GM19043 (cell line): Measurements from ENCODE around the gene RBBP8NL.
"Not testable (repeated sequence)": the region's sequence is repeated elsewhere in the genome, so short reads cannot be mapped to it uniquely, and the experiment has no call there.

Experiments
- ATAC-seq: cut with Tn5 transposase; IDR thresholded peaks from one replicate; pipeline ENCODE4 v1.9.1; 2021; ENCODE audit warnings: low read depth; ENCODE audit not compliant: unreplicated experiment

RBBP8NL gene

DNA sequence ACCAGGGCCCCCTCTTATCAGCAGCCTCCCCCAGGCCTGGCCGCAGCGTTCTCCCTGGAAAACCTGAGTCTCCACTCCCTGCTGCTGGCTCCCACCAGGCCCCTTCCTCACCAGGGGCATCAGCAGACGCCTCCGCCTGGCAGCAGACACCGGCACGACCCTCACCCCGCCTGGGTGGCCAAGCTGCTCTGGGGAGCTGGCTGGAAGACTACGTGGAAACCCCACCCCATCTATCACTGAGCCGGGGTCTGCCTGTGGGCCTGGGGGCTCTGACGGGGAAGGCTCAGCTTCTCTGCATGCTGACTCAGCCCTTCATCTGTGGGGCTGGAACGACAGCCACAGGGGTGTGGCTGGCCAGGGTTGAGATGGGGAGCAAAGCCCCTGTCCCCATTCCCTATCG, 19.1 kb upstream of the RBBP8NL start:
- no peak for ATAC-seq

DNA sequence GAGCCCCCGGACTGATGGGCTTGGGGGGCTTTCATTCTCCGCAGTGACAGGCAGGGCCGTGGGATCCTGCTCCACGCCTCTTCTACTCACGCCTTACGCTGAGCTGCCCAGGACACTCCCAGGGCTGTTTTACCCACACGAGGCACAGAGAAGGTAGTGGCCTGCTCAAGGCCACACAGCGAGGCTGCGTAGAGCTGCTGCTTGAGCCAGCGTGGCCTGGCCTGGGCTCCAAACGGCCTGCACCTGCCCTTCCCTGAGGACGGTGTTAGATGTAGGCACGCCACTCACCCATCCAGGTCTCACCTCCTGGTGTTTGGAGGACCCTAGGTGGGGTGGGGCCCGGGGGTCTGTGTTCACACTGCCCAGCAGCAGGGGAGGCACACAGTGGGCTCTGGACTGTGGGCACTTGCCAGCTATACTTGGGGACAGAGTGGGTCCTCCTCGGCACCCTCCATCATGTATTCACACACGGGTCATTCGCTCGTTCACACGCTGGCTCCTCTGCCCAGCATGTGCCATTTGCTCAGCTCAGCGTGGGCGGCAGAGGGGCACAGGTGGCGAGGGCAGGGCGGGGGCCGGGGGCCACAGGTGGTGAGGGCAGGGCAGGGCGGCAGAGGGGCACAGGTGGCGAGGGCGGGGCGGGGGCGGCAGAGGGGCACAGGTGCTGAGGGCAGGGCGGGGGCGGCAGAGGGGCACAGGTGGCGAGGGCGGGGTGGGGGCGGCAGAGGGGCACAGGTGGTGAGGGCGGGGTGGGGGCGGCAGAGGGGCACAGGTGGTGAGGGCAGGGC, 18.4 kb upstream of the RBBP8NL start:
- no peak for ATAC-seq

DNA sequence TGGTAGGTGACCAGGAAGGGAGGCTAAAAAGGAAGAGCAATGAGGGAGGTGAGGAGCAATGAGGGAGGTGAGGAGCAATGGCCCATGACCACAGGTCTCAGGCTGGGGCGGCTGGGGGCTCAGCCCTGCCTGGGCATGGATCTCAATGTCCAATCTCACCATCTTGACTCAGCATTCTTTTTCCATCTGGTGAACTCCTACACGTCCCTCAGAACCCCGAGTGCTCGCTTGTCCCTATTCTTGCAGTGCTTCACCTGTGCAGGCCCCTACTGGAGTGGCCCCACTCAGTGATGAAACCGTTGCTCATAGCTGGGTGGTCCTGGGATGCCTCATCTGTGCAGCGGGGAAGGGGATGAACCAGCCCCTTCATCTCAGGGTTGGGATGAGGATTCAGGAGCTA, 16.9 kb upstream of the RBBP8NL start:
- ATAC-seq = no peak

DNA sequence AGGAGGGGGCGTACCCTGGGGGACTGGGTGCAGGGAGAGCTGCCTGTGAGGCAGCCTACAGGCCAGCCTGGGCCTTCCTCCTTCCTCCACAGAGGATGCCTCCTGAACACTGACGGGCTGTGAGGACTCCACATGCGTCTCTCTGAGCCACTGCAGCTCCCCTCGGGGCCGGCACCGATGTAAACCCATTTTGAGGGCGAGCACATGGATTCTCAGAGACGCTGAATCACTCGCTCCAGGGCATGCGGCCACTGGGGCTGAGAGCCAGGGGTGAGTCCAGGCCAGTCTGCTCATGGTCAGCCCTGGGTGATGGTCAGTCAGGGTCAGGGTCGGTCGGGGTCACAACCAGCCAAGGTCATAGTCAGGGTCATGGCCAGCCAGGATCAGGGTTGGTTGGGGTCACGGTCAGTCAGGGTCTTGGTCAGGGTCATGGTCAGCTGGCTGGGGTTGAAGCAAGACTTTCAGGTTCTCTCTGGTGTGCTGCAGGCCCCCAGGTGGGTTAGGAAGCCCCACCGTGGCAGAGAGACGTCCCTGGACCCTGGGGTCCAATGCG, 14.7 kb upstream of the RBBP8NL start:
- ATAC-seq = no peak

DNA sequence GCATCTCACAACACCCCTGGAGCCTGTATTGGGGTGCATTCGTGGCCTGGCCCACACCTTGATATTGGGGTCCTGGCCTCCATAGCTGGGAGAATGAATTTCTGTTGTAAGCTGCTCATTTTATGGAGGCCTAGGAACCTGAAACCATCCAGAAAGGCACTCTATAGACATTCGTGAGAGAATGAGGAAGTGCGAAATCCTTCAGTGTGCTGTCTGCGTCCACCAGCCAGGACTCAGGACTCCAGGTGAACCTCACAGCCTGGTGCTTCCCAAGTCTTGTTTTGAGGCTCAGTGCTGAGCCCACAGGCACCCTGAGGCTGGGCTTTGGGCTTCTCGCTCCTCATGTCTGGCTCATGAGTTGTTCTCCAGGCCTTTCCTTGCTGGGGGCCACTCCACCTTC, 11.9 kb upstream of the RBBP8NL start:
- ATAC-seq = no peak

DNA sequence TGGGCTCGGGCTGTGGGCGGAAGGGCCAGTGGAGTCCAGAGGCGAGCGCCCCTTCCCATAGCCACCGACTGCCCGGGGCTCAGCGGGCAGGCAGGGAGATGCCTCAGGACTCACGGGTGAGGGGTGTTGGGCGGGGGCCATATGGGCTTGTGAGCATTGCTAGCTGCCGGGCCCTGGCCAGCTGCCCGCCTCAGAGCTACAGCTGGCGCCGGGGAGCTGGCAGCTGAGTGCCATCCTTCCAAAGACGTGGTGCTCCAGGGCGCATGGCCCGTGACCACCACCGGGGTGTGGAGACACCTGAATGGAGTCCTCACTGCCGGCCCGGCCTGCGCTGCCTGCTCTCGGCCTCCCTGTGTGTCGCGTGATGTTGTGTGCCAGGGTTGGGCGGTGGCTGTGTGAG, 10.6 kb upstream of the RBBP8NL start:
- ATAC-seq = no peak

DNA sequence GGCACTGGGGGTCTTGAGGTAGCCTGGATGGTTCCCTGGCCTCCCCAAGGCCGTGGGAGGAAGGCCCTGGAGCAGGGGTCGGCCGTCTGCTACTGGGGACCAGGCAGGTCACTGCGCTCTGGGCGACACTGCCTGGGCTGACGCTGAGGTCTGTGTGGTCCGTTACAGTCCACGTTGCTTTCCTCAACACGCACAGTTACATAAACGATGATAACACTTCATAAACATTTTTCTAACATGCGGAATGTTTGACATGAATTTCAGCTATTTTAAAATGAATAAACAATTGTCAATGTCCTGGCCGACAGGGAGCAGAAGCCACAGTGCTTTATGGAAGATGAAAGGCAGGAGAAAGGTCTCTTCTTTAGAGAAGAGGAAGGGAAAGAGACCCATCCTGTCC, 10.2 kb upstream of the RBBP8NL start:
- ATAC-seq = no peak

DNA sequence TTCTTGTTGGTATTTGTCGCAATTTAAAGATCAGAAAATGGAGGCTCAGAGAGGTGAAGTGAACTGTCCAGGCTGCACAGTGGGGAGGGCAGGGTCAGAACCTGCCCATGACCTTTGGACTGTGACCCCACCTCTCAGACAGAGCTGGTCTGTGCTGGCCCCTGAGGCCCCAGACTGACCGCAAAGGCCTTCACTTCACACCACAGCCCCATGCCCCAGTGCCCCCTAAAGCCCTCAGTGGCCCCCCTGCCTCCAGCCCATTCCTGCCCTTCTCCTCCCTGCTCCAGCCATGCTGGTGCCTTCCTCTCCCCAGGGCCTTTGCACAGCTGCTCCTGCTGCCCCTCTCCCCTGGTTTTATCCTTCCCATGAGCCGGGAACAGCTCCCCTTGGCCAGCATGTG, 9.4 kb upstream of the RBBP8NL start:
- no peak for ATAC-seq

DNA sequence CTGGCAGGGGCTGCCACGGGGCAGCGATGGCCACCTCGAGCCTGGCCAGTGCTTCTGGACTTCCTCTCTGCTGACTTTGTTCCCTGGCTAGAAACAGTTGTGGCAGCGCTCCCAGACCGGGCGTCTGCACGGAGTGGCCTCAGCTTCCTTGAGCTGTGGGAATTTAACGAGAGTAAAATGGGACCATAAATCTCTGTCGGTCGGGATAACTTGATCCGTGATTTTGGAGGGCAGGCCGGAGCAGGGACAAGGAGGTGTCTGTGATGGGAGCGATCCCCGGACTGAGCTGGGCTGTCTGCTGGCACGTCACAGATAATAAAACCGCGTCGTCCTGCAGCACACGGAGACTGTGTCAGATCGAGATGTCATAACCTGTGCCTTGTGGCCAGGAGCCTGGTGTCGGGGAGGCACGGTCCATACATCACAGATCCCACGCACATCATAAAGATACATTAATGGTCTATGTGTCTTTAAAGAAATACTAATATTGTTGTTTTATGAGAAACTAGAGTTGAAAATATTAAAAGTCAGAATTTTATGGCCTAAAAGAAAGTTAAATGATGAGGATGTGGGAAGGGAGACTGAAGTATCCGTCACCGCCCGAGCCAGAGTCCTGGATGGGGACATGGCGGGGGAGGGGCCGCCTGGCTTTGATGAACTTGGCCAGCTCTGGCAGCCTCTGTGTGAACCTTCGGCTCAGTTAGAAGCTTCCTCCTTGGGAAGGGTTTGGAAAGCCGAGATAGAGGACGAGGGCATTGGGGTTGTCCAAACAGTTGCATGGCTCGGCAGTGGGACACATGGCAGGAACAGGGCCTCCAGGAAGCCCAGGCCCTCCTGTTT, 6.5 kb upstream of the RBBP8NL start:
- no peak for ATAC-seq

DNA sequence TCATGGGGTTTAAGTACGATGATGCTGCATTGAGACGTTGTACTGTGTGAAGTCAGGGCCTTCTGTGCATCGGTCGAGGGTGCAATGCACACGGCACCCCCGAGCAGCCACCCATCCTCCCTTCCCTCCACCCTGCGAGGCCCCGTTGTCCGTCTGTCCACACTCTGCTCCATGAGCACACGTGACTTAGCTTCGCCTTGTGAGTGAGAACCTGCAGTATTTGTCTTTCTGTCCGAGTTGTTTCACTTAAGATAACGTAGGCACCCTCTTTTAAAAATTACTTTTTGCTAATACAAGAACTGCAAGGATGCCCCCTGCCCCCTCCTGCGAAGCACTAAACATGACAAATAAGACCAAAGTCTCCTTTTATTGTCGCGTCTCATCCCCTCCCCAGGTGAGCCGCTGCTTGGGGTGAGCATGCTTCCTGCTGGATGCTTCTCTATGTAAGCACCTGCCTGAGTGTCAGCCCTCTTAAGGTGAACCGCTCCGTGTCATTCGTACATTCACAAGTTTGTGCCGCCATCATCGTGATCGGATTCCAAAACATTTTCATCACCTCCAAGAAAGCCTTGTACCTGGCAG, 3.6 kb upstream of the RBBP8NL start:
- no peak for ATAC-seq

DNA sequence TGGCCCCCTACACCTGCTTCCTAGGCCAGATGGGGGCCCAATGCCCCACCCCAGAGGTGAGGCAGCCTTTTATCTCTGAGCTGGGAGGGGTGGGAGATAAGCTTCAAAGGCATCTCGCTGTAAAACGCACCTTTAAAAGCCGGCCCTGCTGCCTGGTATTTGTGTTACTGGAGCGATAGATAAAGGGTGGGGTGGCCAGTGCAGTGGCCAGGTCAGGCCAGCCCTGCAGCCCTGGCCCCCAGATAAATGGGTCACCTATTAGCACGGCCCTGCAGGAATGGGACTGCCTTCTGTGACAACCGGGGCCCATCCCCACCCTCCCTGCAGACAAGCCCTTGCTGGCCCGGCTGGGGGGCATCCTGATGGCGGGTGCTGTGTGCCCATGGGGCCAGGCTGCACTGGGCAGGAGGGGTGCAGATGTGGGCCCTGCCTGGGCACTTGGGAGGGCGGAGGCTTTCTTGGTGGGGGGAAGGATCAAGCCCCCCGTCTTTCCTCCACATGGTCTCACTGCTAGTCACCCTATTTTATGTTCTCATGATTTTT, 3.0 kb upstream of the RBBP8NL start:
- ATAC-seq = no peak

DNA sequence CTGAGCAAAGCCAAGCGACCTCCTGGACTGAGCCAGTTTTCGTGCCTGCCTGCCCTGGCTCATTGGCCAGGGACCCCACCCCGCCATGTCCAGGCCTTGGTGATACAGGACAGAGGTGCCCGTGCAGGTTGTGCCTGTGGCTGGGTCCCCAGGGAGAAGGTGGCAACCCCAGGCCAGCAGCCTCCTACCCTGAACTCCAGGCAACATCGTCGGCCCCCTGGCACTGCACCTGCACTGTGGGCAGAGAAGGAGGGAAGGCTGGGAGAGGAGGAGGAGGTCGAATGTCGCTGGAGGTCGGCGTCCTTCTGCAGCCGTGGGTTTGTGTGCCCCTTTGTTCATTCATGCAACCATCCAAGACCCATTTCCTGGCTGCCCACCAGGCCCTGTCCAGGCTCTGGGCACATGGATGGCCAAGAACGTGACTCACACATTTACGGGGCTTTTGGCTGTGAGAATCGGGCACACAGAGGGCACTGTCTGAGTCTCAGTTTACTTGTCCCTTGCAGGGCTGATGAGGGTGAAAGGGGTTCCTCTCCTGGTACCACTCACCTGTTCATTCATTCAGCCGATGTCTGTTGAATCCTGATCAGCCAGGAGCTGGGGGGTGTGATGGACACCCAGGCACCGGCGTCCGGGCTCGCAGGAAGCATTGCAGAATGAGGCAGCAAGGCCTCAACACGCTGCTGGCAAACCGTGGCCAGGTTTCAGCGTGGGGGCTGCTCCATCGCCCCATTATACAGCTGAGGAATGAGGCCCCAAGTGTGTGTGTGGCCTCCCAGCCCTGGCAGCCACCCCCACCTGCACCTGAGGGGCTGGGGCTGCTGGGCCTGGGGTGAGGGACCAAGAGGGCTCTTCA, 2.3 kb upstream of the RBBP8NL start:
- no peak for ATAC-seq

DNA sequence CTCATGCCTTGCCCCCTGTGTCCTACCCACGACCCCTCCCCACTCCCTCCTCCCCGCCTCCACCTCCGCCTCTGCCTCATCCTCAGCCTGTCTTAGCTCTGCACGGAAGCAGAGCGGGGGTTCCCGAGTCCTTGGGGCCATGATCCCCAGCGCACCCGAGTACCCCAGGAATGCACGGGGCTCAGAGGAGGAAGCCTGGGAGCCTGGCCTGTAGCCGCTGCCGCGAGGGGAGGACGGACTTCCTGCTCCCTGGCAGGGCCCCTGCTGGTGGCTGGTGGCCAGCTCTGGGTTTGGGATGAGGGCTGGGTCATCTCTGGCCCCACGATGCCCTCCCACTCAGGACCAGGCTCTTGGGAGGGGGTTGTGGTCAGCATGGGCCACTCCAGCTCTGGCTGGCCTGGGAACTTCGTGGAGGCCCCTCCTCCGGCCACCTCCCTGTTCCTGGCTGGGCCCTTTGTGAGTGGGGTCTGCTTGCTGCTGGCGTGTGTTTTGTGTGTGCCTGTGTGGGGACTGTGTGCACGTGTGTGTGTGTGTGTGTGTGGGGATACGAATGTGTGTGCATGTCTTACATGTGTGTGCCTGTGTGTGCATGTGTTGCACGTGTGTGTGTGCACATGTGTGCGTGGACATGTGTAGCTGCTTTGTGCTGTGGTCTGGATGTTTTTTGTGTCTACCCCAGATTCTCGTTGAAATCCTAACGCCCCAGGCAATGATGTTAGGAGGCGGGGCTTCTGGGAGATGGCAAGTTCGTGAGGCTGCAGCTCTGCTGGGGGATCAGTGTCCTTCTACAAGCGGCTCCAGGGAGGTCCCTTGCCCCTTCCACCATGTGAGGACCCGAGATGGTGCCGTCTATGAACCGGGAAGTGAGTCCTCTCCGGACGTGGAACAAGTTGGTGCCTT, 1.3 kb upstream of the RBBP8NL start:
- no peak for ATAC-seq

DNA sequence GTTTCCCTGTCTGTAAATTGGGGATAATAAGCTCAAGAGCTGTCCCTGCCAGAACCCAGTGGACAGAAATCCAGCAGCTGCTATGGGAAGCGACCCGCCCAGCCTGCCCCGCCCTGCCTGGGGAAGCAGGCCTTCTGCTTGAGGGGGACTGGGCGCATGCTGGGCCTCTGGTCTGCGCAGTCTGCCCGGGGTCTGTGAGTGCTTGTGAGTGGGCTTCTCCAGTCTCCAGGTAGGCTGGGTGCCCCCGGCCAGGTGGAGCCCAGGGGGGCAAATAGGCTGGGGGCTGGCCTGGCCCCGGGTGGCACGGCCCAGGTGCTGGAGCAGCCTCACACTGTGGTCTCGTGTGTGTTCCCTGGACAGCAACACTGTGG, 648 bp upstream of the RBBP8NL start:
- ATAC-seq = no peak

DNA sequence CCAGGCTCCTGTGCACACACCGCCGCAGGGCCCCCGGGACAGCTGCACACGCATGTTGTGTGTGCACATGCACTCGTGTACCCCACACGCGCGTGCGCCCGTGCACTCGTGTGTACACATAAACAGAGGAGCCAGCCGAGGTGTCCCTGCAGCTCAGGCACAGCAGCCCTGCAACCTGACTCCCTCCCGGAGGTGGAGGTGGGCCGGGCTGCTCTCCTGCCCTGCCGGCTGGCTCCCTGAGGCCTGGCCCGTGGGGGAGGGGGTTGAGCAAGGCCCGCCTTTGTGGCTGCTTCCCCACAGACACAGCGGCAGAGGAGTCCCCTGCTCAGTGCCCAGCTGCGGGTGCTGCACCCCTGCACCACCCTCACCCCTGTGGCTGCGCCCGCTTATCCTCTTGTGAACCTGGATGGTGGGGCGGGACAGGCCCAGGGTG, 624 bp downstream of the RBBP8NL start:
- no peak for ATAC-seq

DNA sequence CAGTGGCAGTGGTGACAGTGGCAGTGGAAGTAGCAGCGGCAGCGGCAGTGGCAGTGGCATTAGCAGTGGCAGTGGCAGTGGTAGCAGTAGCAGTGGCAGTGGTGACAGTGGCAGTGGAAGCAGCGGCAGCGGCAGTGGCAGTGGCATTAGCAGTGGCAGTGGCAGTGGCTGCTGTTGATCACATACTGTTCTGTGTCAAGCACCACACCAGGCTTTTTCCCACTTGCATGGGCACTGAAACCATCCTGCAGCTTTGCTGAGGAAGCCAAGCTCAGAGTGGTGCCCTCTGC, 1.3 kb downstream of the RBBP8NL start:
- ATAC-seq = not testable (repeated sequence)

DNA sequence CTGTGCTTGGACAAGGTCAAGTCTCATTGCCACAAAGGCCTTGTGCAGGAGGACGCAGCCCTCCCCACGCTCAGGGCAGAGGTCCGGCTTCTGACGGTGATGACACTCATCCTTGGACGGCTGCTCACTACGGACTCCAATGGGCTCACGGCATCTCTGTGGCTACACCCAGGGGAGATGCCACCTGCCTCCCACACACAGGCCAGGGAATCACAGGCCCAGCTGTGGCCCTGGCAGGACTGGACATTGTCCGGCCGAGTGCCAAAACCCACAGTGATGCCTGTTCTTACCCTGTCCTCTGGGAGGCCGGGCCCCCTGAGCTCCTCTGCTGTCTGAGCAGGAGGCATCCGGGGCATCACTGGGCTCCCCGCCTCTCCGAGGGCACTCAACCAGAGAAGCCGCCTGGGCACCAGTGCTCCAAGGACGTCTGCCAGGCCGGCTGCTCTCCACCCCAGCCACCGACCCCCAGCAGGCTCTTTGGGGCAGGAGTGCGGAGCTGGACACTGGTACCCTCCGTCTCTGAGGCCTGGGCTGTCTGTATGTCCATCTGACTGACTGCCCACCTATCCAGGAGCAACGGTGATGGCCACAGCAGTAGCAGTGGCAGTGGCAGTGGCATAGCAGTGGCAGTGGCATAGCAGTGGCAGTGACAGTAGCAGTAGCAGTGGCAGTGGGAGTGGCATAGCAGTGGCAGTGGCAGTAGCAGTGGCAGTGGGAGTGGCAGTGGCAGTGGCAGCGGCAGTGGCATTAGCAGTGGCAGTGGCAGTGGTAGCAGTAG, 1.9 kb downstream of the RBBP8NL start:
- ATAC-seq = no peak

DNA sequence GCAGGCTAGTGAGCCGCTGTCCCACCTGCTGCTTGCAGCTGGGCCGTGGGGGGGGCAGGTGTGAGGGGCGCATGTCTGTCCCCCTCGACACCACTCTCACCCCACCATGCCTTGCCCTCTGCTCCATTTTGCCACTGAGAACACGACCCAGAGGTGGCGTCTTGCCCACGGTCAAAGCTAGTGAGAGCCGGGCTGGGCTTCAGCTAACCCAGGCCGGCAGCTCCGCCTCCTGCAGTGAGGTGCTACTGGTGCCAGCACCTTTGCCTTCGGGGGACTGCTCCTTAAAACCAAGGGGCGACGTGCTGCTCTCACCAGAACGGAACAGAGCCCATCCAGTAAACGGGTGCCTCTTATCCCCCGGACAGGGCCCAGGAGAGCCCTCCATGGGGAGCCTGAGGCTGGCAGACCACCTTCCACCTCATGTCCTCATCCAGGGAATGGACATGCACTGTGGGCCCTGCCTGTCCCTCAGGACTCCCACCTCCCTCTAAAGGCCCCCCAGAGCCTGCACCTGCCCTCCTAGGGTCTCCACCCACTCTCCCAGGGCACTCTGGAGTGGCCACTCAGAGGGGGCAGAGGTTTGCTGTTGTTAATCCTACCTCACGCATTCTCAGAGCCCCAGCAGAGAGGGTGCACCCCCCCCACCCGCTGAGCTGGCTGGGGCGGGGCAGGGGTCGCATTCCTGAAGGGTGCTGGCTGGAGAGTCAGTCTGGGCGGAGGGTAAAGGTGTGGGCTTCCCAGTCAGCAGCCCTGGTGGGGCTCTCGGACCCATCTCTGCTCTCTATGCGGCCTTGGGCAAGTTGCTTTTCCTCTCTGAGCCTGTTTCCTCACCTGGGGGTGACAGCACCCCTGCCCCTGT, 2.9 kb downstream of the RBBP8NL start:
- ATAC-seq = no peak
